HG02981 (cell line): ENCODE data around the gene LOXL1.
A peak's percentile ranks its signal among the peaks of the same experiment; 100 is the strongest.

Source experiments
- ATAC-seq: cut with Tn5 transposase; IDR thresholded peaks from one replicate; pipeline ENCODE4 v1.9.1; 2021; ENCODE audit warnings: mild to moderate bottlenecking, moderate library complexity; ENCODE audit not compliant: unreplicated experiment

The LOXL1 gene

GRCh38 chr15:73990250-73991005 lies 64.2 kb downstream of the LOXL1 start:
- ATAC-seq, result no peak

- ATAC-seq, result no peak
Observed at GRCh38 chr15:73991260-73991659, 65.0 kb downstream of the LOXL1 start.

GRCh38 chr15:73991726-73992593 lies 65.7 kb downstream of the LOXL1 start, which contains the start of gene STOML1:
STOML1 (minus strand) TSS chr15:73992295; CDS start chr15:73992223, 72 bp downstream.
- peak; percentile 71 for ATAC-seq

GRCh38 chr15:73992594-73992898 lies 66.3 kb downstream of the LOXL1 start:
- no peak for ATAC-seq

- no peak for ATAC-seq
Observed at GRCh38 chr15:73993211-73993994, 67.1 kb downstream of the LOXL1 start.

- ATAC-seq, result peak; percentile 65
Observed at GRCh38 chr15:73994413-73994883, 68.2 kb downstream of the LOXL1 start, which contains the start of gene PML. PML (plus strand) TSS chr15:73994716; CDS start chr15:73994813, 97 bp downstream.

- ATAC-seq, result no peak
Observed at GRCh38 chr15:73994912-73995622, 68.8 kb downstream of the LOXL1 start.

GRCh38 chr15:73996267-73996666 lies 70.0 kb downstream of the LOXL1 start:
- no peak for ATAC-seq

GRCh38 chr15:73996939-73997338 lies 70.7 kb downstream of the LOXL1 start:
- no peak for ATAC-seq

- no peak for ATAC-seq
Observed at GRCh38 chr15:73997986-73998385, 71.7 kb downstream of the LOXL1 start.
